Astrocyte of the cerebellum (primary cell): ENCODE data around the gene ERFL.

Experiments
- DNase-seq: peaks from one replicate; pipeline ENCODE4 v3.0.0-alpha.2; 2011; ENCODE audit warnings: low read depth
- H3K4me3 ChIP-seq: 2 replicates; pipeline ENCODE4 v1.5.1; 2011; ENCODE audit warnings: mild to moderate bottlenecking, low read depth, low read length, moderate library complexity
- CTCF ChIP-seq: IDR thresholded peaks from 2 replicates; pipeline ENCODE4 v1.5.1; 2012; ENCODE audit warnings: low read length, low read depth, moderate library complexity, mild to moderate bottlenecking; ENCODE audit errors: missing control alignments
- in situ Hi-C: cut with HindIII; loops from 2 replicates; pipeline ENCODE4 v1.10.0; 2017; ENCODE audit warnings: low sequenced_read_pairs

ERFL gene

DNA sequence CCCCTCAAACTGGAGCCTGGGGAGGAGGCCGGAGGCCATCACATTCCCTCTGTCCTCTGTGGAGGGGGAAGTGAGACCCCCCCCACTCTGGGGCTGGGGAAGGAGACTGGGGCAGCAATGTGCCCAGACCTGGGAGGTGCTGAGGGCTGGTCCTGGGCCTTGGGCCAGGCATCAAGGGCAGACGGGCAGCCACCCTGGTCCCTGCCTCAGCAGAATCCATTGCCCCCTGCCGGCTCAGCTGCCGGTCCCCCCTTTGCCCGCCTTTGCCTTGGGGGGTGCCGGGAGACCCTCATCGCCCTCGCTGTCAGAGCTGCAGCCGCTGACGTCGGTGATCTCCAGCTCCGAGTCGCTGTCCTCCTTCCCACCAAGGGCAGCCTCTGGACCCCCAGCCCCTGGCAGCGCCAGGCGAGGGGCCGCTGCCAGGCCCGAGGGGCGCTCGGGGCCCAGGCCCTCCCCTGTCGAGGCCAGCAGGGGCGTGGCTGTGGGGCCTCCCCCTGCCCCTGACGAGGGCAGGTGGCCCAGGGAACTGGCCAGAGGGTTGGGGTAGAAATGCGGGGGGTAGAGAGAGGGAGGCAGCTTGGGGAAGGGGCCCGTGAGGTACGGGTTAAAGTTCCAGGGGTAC, 20.1 kb downstream of the ERFL start:
- no peak for TF ChIP-seq CTCF
- no peak overlapping the region for H3K4me3 ChIP-seq
- in situ Hi-C loops = no loop called here
- DNase-seq = no peak

GRCh38 chr19:41906916-41907680, 21.2 kb downstream of the ERFL start:
- no peak for DNase-seq
- in situ Hi-C loops = no loop called here
- no peak for TF ChIP-seq CTCF
- no peak overlapping the region for H3K4me3 ChIP-seq

GRCh38 chr19:41906271-41906670, 22.0 kb downstream of the ERFL start:
- no peak for DNase-seq
- H3K4me3 ChIP-seq = no peak overlapping the region
- in situ Hi-C loops = no loop called here
- TF ChIP-seq CTCF = no peak

DNA sequence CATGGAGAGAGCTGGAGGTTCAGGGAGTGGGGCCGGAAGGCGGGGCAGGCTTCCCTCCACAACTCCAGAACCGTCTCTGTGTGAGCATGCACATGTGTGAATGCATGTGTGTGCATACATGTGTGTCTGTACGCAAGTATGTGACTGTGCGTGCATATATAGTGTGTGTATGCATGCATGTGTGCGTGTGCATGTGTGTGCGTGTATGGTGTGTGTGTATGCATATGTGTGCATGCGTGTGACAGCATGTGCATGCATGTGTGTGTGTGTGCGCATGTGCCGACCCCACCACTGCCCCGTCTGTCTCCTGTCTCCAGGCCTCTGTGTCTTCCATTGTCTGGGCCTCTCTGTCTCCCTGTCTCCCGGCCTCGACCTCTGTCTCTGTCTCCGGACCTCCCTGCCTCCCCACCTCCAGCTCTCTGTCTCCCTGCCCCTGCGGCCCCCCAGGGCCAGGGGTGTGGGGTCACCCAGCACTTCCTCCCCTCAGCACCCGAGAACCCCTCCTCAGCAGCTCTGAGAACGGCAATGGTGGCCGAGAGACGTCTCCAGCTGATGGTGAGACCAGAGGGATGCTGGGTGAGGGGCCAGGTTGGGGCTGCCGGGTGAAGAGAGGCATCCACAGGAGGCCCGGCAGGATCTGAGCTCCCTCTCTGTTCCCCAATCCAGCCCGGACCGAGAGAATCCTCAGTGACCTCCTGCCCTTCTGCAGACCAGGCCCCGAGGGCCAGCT, 22.8 kb downstream of the ERFL start:
- in situ Hi-C loops = no loop called here
- no peak for DNase-seq
- no peak for TF ChIP-seq CTCF
- H3K4me3 ChIP-seq = no peak overlapping the region

DNA sequence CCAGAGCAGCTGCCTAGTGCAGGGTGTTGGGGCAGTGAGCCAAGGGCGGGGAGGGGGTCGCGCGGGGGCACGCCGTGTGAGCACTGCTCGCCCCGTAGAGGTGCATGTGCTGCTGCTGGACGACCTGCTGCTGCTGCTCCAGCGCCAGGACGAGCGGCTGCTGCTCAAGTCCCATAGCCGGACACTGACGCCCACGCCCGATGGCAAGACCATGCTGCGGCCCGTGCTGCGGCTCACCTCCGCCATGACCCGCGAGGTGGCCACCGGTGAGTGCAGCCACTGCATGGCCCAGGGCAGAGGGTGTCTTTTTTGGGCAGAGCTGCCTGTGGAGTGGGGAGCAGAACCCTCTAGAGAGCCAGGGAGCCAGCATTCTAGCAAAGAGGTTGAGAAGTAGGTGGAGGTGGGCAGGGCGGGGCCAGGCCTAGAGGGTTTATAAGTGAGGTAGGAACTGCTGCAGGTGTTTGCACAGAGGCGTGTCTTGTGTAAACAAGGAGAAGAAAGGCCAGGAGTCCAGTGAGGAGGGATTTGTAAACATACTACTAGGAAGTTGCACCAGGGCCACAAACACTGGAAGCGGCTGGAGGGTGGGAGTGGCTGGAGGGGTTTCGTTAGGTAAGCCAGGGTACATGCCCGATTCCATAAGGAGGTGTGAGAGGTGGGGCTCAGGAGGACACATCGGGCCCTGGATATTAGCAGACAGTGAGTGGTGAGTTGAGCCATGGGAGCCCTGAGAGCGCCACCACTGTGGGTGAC, 24.0 kb downstream of the ERFL start:
- no peak for TF ChIP-seq CTCF
- no peak overlapping the region for H3K4me3 ChIP-seq
- DNase-seq = no peak
- in situ Hi-C loops = no loop called here
